ENCODE measurements around the gene CPEB3.
"Not testable (repeated sequence)": the region's sequence is repeated elsewhere in the genome, so short reads cannot be mapped to it uniquely, and the experiment has no call there.

The CPEB3 gene

GRCh38 chr10:92142949-92143348 is 147.9 kb downstream of the CPEB3 start:
- no peak for DNase-seq (ENCODE audit: low spot score)

- no peak for DNase-seq (ENCODE audit: low spot score)
Measured at GRCh38 chr10:92142512-92142911, 148.4 kb downstream of the CPEB3 start.

GRCh38 chr10:92141147-92141546 is 149.7 kb downstream of the CPEB3 start:
- not testable (repeated sequence) for DNase-seq (ENCODE audit: low spot score)

GRCh38 chr10:92134049-92134448 is 156.8 kb downstream of the CPEB3 start:
- not testable (repeated sequence) for DNase-seq (ENCODE audit: low spot score)

GRCh38 chr10:92131275-92131820 is 159.5 kb downstream of the CPEB3 start:
- DNase-seq (ENCODE audit: low spot score) = no peak

GRCh38 chr10:92130622-92131274 is 160.1 kb downstream of the CPEB3 start:
- DNase-seq (ENCODE audit: low spot score) = no peak

- no peak for DNase-seq (ENCODE audit: low spot score)
Measured at GRCh38 chr10:92126100-92126650, 164.7 kb downstream of the CPEB3 start.

GRCh38 chr10:92125144-92125543 is 165.7 kb downstream of the CPEB3 start:
- no peak for DNase-seq (ENCODE audit: low spot score)

- no peak for DNase-seq (ENCODE audit: low spot score)
Measured at GRCh38 chr10:92124616-92125143, 166.2 kb downstream of the CPEB3 start.

- DNase-seq (ENCODE audit: low spot score) = no peak
Measured at GRCh38 chr10:92124020-92124419, 166.9 kb downstream of the CPEB3 start.

GRCh38 chr10:92122941-92123450 is 167.9 kb downstream of the CPEB3 start:
- no peak for DNase-seq (ENCODE audit: low spot score)

- no peak for DNase-seq (ENCODE audit: low spot score)
Measured at GRCh38 chr10:92121686-92122492, 169.0 kb downstream of the CPEB3 start.

GRCh38 chr10:92119340-92119739 is 171.5 kb downstream of the CPEB3 start:
- DNase-seq (ENCODE audit: low spot score) = no peak

GRCh38 chr10:92114917-92115316 is 176.0 kb downstream of the CPEB3 start:
- not testable (repeated sequence) for DNase-seq (ENCODE audit: low spot score)

GRCh38 chr10:92113911-92114600 is 176.8 kb downstream of the CPEB3 start:
- no peak for DNase-seq (ENCODE audit: low spot score)

GRCh38 chr10:92112462-92112861 is 178.4 kb downstream of the CPEB3 start:
- DNase-seq (ENCODE audit: low spot score) = no peak

GRCh38 chr10:92111336-92111939 is 179.4 kb downstream of the CPEB3 start:
- DNase-seq (ENCODE audit: low spot score) = no peak

GRCh38 chr10:92110039-92110794 is 180.7 kb downstream of the CPEB3 start:
- no peak for DNase-seq (ENCODE audit: low spot score)

- DNase-seq (ENCODE audit: low spot score) = no peak
Measured at GRCh38 chr10:92108747-92109146, 182.1 kb downstream of the CPEB3 start.

GRCh38 chr10:92108120-92108519 is 182.8 kb downstream of the CPEB3 start:
- no peak for DNase-seq (ENCODE audit: low spot score)
